WTC11 (cell line): Measurements from ENCODE around the gene TSC1. TPM values are rescaled to one million over a fixed set of nuclear protein-coding genes. Genes with fewer than 3 reads are reported as not detected.

Source experiments
- ATAC-seq: fragments of 200-7000 bp; cut with Tn5 transposase; 2 replicates; pipeline ENCODE4 v1.10.0; 2021; ENCODE audit warnings: mild to moderate bottlenecking, moderate library complexity
- CTCF ChIA-PET: fragments of 300-600 bp; sonication (Branson Sonifier 250); formaldehyde crosslinking; loops from one replicate; lab custom pipeline; 2021; ENCODE audit warnings: antibody characterized with exemption; lab: Charles Lee
- POLR2A ChIA-PET: fragments of 350-600 bp; sonication (Branson Sonifier 250); formaldehyde crosslinking; loops from one replicate; lab custom pipeline; 2021; ENCODE audit warnings: antibody characterized with exemption; lab: Charles Lee
- DNase-seq: peaks from one replicate; pipeline ENCODE4 v3.0.0; 2021; ENCODE audit warnings: low spot score
- H3K27ac Mint-ChIP-seq: 2 replicates; pipeline ENCODE4 v1.8.0; 2021; ENCODE audit warnings: mixed read lengths
- H3K27me3 Mint-ChIP-seq: 2 replicates; pipeline ENCODE4 v1.8.0; 2021; ENCODE audit warnings: low read depth, mild to moderate bottlenecking, moderate library complexity, mixed read lengths
- H3K36me3 Mint-ChIP-seq: 2 replicates; pipeline ENCODE4 v1.8.0; 2021; ENCODE audit warnings: mixed read lengths
- H3K4me1 Mint-ChIP-seq: 2 replicates; pipeline ENCODE4 v1.8.0; 2022; ENCODE audit warnings: mixed read lengths
- H3K4me3 Mint-ChIP-seq: 2 replicates; pipeline ENCODE4 v1.8.0; 2021; ENCODE audit warnings: mild to moderate bottlenecking, moderate library complexity, mixed read lengths
- H3K9me3 Mint-ChIP-seq: 2 replicates; pipeline ENCODE4 v1.8.0; 2021; ENCODE audit warnings: mixed read lengths
- ATF2 ChIP-seq: sonication (generic); formaldehyde crosslinking; IDR thresholded peaks from 2 replicates; pipeline ENCODE4 v1.8.1; 2022; ENCODE audit warnings: low read depth, missing genetic modification reagents, borderline replicate concordance
- ATF6 ChIP-seq: sonication (generic); formaldehyde crosslinking; IDR thresholded peaks from 2 replicates; pipeline ENCODE4 v1.8.1; 2023; ENCODE audit warnings: mild to moderate bottlenecking, missing genetic modification reagents
- CBFB ChIP-seq: sonication (generic); formaldehyde crosslinking; IDR thresholded peaks from 2 replicates; pipeline ENCODE4 v1.8.1; 2022; ENCODE audit warnings: mild to moderate bottlenecking, low read depth, missing genetic modification reagents
- CDX4 ChIP-seq: fragments of 250-450 bp; sonication (Bioruptor Pico); IDR thresholded peaks from 2 replicates; pipeline ENCODE4 v1.9.0; 2021; ENCODE audit warnings: moderate library complexity, mild to moderate bottlenecking, inconsistent platforms, borderline replicate concordance
- E2F5 ChIP-seq: sonication (generic); formaldehyde crosslinking; IDR thresholded peaks from 2 replicates; pipeline ENCODE4 v1.8.1; 2022; ENCODE audit warnings: mild to moderate bottlenecking, moderate library complexity, missing genetic modification reagents
- ERG ChIP-seq: fragments of 250-450 bp; sonication (Bioruptor Pico); IDR thresholded peaks from 2 replicates; pipeline ENCODE4 v1.8.0; 2021; ENCODE audit warnings: mild to moderate bottlenecking
- FOXK1 ChIP-seq: sonication (generic); formaldehyde crosslinking; IDR thresholded peaks from 2 replicates; pipeline ENCODE4 v1.8.0; 2022; ENCODE audit warnings: mild to moderate bottlenecking, moderate library complexity, missing genetic modification reagents
- FOXP4 ChIP-seq: sonication (generic); formaldehyde crosslinking; IDR thresholded peaks from 2 replicates; pipeline ENCODE4 v1.8.0; 2022; ENCODE audit warnings: mild to moderate bottlenecking, missing genetic modification reagents
- JAZF1 ChIP-seq: fragments of 250-450 bp; sonication (Bioruptor Pico); IDR thresholded peaks from 2 replicates; pipeline ENCODE4 v1.9.0; 2021; ENCODE audit warnings: moderate library complexity, mild to moderate bottlenecking, inconsistent platforms
- MLX ChIP-seq: sonication (generic); formaldehyde crosslinking; IDR thresholded peaks from 2 replicates; pipeline ENCODE4 v1.8.1; 2023; ENCODE audit warnings: mild to moderate bottlenecking, missing genetic modification reagents, moderate library complexity
- NR3C1 ChIP-seq: sonication (generic); formaldehyde crosslinking; conservative IDR thresholded peaks from 2 replicates; pipeline ENCODE4 v1.8.1; 2023; ENCODE audit warnings: low read depth, mild to moderate bottlenecking, missing genetic modification reagents
- OVOL2 ChIP-seq: fragments of 250-450 bp; sonication (Bioruptor Pico); IDR thresholded peaks from 2 replicates; pipeline ENCODE4 v1.9.0; 2021; ENCODE audit warnings: mild to moderate bottlenecking, borderline replicate concordance
- PRDM15 ChIP-seq: sonication (generic); formaldehyde crosslinking; IDR thresholded peaks from 2 replicates; pipeline ENCODE4 v1.8.0; 2022; ENCODE audit warnings: missing genetic modification reagents
- SOX15 ChIP-seq: fragments of 250-450 bp; sonication (Bioruptor Pico); IDR thresholded peaks from 2 replicates; pipeline ENCODE4 v1.9.0; 2021; ENCODE audit warnings: mild to moderate bottlenecking
- ZNF219 ChIP-seq: sonication (generic); formaldehyde crosslinking; IDR thresholded peaks from 2 replicates; pipeline ENCODE4 v1.8.0; 2023; ENCODE audit warnings: missing genetic modification reagents, mild to moderate bottlenecking, borderline replicate concordance
- total RNA-seq: library from RNA; stranded (reverse); gene quantifications from 3 replicates; pipeline ENCODE4 v1.2.3, GENCODE V29; 2021

The TSC1 gene
- total RNA-seq, 1 experiment from 2014 or later: 52.9 TPM

GRCh38 chr9:132842124-132843044 is 102.0 kb downstream of the TSC1 start:
- Mint-ChIP-seq H3K4me1 (peaks cover 6% of the 10 kb centered on the region; the same call in 1 of the 2 replicates), H3K27me3 (no peaks in the 10 kb centered on the region), H3K27ac (no peak overlapping the region), H3K4me3 (no peak overlapping the region), H3K36me3 (no peaks in the 10 kb centered on the region), H3K9me3 (no peaks in the 10 kb centered on the region)
- ATAC-seq (no peak), DNase-seq (no peak)
- ChIA-PET CTCF (interaction anchor here (0.5 to 0.6 kb wide), 2 partner anchors 135 to 397 kb away, joined by 3 read pairs; partner anchors contain the start of gene GFI1B), POLR2A (no interaction called here)
- TF ChIP-seq FOXP4 (CRISPR knock-in tag): no peak
- no peak for TF ChIP-seq FOXK1
- TF ChIP-seq NR3C1 (CRISPR knock-in tag): no peak
- no peak for TF ChIP-seq ERG
- TF ChIP-seq OVOL2 (CRISPR knock-in tag): no peak
- no peak for TF ChIP-seq E2F5
- no peak for TF ChIP-seq ZNF219 (CRISPR knock-in tag)
- no peak for TF ChIP-seq CBFB (CRISPR knock-in tag)
- TF ChIP-seq MLX (CRISPR knock-in tag): no peak
- TF ChIP-seq ATF2: no peak
- no peak for TF ChIP-seq SOX15 (CRISPR knock-in tag)
- no peak for TF ChIP-seq ATF6 (CRISPR knock-in tag)
- no peak for TF ChIP-seq CDX4 (CRISPR knock-in tag)
- TF ChIP-seq JAZF1 (CRISPR knock-in tag): no peak
- TF ChIP-seq PRDM15 (CRISPR knock-in tag): no peak
